Stimulated activated CD4-positive, alpha-beta T cell treated with anti-CD3 and anti-CD28 coated beads, Interleukin-2, amount 100 ng/mL, for 24 hours (primary cell): ENCODE results near the gene MALRD1.

ENCODE experiments used
- DNase-seq, 2 donors: peaks; one replicate each; pipeline ENCODE4 v3.0.0-alpha.2; 2020

MALRD1 gene

GRCh38 chr10:19111501-19112267 is 63.1 kb downstream of the MALRD1 start:
- no peak for DNase-seq

DNA sequence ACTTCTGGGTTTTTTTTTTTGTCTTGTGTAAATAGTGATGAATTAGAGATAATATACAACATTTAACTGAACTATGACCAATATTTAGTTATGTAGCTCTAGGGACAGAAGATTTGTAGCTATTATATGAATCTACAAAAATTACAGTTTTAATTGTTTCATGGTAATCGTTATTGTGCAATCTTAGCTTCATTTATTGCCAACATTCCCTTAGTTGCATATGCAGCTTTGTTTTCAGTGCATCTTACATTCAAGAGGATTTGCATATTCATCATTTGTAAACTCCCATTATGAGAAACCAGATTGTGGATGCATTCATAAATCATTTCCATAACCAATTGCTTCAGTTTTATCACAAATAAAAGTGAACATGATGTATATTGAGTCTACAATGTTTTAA is 68.8 kb downstream of the MALRD1 start:
- no peak for DNase-seq

DNA sequence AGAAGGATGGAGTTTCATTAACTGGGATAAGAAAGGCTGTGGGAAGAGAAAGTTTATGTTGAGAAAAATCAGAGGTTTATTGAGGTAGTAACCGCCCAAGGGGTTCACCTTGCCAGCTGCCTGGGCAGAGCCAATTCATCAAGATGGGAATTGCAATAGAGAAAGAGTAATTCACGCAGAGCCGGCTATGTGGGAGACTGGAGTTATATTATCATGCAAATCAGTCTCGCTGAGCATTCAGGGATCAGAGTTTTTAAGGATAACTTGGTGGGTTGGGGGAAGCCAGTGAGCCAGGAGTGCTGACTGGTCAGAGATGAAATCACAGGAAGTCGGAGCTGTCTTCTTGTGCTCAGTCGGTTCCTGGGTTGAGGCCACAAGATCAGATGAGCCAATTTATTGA is 70.6 kb downstream of the MALRD1 start:
- no peak for DNase-seq

DNA sequence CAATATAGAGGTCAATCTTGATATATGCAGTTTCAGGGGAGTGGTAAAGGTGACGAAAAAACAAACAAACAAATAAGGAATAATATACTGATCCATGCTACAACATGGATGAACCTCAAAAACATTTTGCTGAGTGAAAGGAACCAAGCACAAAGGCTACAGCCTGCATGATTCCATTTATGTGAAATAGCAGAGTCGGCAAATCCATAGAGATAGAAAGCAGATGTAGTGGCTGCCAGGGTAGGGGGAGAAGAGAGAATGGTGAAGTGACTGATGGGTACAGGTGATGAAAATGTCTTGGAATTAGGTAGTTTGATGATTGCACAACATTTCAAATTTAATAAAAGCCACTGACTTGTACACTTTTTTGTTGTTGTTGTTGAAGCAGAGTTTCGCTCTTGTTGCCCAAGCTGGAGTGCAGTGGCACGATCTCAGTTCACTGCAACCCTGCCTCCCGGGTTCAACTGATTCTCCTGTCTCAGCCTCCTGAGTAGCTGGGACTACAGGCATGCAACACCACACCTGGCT is 71.8 kb downstream of the MALRD1 start:
- no peak for DNase-seq

DNA sequence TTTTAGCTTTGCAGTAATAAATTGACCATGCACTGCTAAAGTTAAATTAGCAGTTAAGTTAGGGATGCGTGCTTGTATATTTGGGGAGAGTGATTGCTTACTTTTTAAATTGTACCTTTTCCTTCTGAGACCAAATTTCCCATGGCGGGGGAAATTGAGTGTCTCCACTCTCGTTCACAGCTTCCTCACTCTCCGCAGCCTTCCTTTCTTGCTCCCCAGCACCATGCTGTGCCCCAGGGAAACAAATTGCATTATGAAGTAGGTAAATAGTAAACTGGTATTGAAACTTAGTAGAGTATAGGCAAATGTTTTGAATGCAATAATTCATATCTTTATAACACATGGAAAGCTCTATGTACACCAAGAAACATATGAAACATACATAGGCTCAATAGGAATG is 85.4 kb downstream of the MALRD1 start:
- DNase-seq, result no peak

GRCh38 chr10:19142967-19143366 is 94.4 kb downstream of the MALRD1 start:
- DNase-seq, result no peak

DNA sequence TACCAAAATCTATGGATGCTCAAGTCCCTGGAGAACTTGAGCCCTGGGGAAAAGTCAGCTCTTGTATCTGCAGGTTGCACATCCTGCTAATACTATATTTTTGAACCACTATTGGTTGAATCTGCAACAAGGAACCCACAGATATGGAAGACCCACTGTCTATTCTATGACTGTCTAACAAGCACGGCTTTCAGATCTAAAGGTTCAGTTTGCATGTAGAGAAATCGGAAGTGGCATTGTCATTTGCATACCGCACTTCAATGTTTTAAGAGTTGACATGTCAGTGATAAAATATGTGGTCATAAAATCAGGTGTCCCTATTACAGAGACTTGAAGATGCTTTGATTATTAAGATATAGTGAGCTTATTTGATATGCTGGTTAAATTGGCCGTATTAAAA is 95.6 kb downstream of the MALRD1 start:
- no peak for DNase-seq

GRCh38 chr10:19154375-19154774 is 105.8 kb downstream of the MALRD1 start:
- no peak for DNase-seq

- DNase-seq, result no peak
Measured at GRCh38 chr10:19158358-19158757, 109.8 kb downstream of the MALRD1 start.

DNA sequence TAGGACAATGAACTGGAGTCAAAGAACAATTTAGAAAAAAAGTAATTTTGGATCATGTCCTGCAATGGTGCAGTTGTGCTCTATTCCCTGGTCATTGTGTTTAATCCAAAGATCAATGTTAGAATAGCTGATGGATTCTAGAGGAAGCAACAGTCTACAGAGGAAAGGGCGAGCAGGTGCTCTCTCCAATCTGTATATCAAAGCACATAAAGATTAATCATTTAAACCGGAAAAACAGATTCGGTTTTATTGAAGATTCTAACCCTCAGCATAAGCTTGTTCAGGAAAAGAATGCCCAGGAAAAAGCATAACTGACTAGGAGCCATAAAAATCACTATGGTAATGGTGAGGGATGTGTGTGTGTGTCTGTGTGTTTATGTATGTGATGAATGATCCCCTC is 110.3 kb downstream of the MALRD1 start:
- no peak for DNase-seq

- no peak for DNase-seq
Measured at GRCh38 chr10:19164461-19164860, 115.9 kb downstream of the MALRD1 start.

GRCh38 chr10:19168584-19168983 is 120.0 kb downstream of the MALRD1 start:
- no peak for DNase-seq

GRCh38 chr10:19169041-19169440 is 120.4 kb downstream of the MALRD1 start:
- no peak for DNase-seq

- DNase-seq, result no peak
Measured at GRCh38 chr10:19169684-19170083, 121.1 kb downstream of the MALRD1 start.

GRCh38 chr10:19178675-19179074 is 130.1 kb downstream of the MALRD1 start:
- no peak for DNase-seq

- DNase-seq, result no peak
Measured at GRCh38 chr10:19184891-19185290, 136.3 kb downstream of the MALRD1 start.

GRCh38 chr10:19194866-19195265 is 146.3 kb downstream of the MALRD1 start:
- DNase-seq, result no peak

DNA sequence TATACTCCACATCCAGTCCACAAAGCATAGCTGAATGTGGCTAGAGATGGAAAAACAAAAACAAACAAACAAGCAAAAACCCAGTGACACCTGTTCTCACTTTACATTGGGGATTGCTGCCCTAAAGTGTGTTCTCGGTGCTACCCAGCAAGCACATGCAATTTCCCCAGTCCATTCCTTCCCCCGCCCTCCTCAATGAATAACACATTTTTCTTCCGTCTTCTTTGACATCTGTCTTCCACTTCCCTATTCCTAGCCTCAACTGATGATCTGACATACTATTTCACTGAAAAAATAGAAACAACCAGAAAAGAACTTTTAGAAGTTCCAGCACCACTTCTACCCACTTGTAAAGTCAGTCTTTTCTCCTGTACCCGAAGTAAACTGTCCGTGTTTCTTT is 147.1 kb downstream of the MALRD1 start:
- DNase-seq, result no peak

- no peak for DNase-seq
Measured at GRCh38 chr10:19200211-19200610, 151.6 kb downstream of the MALRD1 start.

GRCh38 chr10:19204246-19204917 is 155.8 kb downstream of the MALRD1 start:
- DNase-seq, result no peak

- no peak for DNase-seq
Measured at GRCh38 chr10:19209319-19209718, 160.7 kb downstream of the MALRD1 start.

DNA sequence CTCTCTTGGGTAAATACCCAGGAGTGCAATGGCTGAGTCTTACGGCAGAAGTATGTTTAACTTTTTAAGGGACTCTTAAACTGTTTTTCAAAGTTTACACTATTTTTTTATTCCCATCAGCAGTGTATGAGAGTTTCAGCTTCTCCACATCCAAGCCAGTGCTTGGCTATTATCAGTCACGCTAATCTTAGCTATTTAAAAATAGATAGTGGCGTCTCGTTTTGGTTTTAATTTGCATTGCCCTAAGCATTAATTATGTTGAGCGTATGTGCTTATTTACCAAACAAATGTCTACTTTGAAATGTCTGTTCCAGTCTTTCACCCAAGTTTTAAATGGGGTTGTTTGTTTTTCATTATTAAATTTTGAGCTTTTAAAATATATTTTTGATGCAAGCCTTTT is 164.0 kb downstream of the MALRD1 start:
- DNase-seq, result no peak

GRCh38 chr10:19221216-19221615 is 172.6 kb downstream of the MALRD1 start:
- no peak for DNase-seq

DNA sequence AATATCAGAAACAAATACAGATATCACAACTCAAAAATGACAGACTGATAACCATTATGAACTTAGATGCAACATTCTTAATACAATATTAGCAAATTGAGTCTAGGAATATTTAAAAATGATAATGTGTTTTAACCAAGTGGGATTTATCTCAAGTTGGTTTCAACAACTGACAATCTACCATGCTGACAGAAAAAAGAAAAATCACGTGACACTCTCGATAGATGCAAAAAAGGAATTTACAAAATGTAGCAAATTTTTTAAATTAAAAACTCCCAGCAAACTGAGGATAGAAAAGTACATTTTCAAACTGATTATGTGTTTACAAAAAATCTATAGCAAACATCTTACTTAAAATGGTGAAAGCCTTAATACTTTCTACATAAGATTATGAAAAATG is 177.4 kb downstream of the MALRD1 start:
- no peak for DNase-seq

DNA sequence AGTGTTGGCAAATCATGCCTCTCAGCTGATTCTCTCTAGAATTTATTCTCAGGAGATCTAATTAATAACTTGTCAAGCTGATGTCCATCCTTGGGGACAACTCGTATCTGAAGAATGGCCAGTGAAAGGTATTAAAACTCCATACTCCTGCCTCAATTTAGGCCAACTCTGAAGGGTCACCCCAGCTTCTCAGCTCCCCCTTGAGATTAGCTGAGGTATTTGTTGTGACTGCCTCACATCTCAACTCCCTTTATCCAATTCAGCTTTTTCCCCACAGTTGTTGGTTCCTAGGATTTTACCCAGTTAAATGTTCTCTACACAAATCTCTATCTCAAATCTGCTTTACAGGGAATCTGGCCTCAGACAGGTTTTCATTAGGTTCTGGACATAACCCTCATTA is 182.4 kb downstream of the MALRD1 start:
- DNase-seq, result no peak
